Ureter (tissue), 1 donor: ENCODE data around the gene MT1A. TPM values are rescaled to one million over a fixed set of nuclear protein-coding genes. Genes with fewer than 3 reads are reported as not detected.

Experiments
- DNase-seq: peaks from one replicate; pipeline ENCODE4 v3.0.0-alpha.2; 2020; ENCODE audit warnings: low spot score
- total RNA-seq: library from RNA; stranded (reverse); gene quantifications from one replicate; pipeline ENCODE4 v1.2.4, GENCODE V29; 2023
- donor health status: DM: yes; HTN: yes; CAD: no.

MT1A gene
- total RNA-seq, 1 donor from 2014 or later, result 22.3 TPM

GRCh38 chr16:56679078-56679730, 40.7 kb downstream of the MT1A start:
- DNase-seq, result no peak

GRCh38 chr16:56679818-56680217, 41.4 kb downstream of the MT1A start:
- DNase-seq, result no peak

GRCh38 chr16:56681939-56682702, 43.7 kb downstream of the MT1A start, which contains the start of gene MT1X:
MT1X (plus strand) TSS chr16:56682470; CDS start chr16:56682541, 71 bp downstream.
- peak; percentile 93 for DNase-seq

GRCh38 chr16:56682703-56683397, 44.4 kb downstream of the MT1A start:
- no peak for DNase-seq

- DNase-seq, result no peak
These were observed 45.1 kb downstream of the MT1A start for GRCh38 chr16:56683424-56684172.

- no peak for DNase-seq
These were observed 45.9 kb downstream of the MT1A start for GRCh38 chr16:56684256-56684925.

- no peak for DNase-seq
These were observed 46.6 kb downstream of the MT1A start for GRCh38 chr16:56684926-56685590.

- no peak for DNase-seq
These were observed 48.3 kb downstream of the MT1A start for GRCh38 chr16:56686758-56687157.

- DNase-seq, result no peak
These were observed 50.3 kb downstream of the MT1A start for GRCh38 chr16:56688762-56689161.

GRCh38 chr16:56689171-56689570, 50.7 kb downstream of the MT1A start:
- DNase-seq, result no peak

Other genes with a start within 250 kb of the MT1A start
- gene AMFR, start 213.1 kb upstream of the MT1A start, total RNA-seq, result 97.2 TPM
- 128 TPM for gene NUDT21, start 187.3 kb upstream of the MT1A start, total RNA-seq
- 44.3 TPM for gene OGFOD1, start 187.1 kb upstream of the MT1A start, total RNA-seq
- gene BBS2, start 118.6 kb upstream of the MT1A start, total RNA-seq, result 62.6 TPM
- not detected for gene MT4, start 73.6 kb upstream of the MT1A start, total RNA-seq
- gene MT3, start 49.1 kb upstream of the MT1A start, total RNA-seq, result 1.5 TPM
- gene MT2A, start 30.1 kb upstream of the MT1A start, total RNA-seq, result 113 TPM
- 98.7 TPM for gene MT1E, start 12.9 kb upstream of the MT1A start, total RNA-seq
- 18.8 TPM for gene MT1M, start 6.0 kb upstream of the MT1A start, total RNA-seq
- gene MT1B, start 13.2 kb downstream of the MT1A start, total RNA-seq, result not detected
- gene MT1F, start 19.3 kb downstream of the MT1A start, total RNA-seq, result 8.7 TPM
- 2.9 TPM for gene MT1G, start 29.4 kb downstream of the MT1A start, total RNA-seq
- not detected for gene MT1H, start 31.1 kb downstream of the MT1A start, total RNA-seq
- 110 TPM for gene MT1X, start 43.8 kb downstream of the MT1A start, total RNA-seq
- 69.1 TPM for gene NUP93, start 91.5 kb downstream of the MT1A start, total RNA-seq
- gene SLC12A3, start 226.5 kb downstream of the MT1A start, total RNA-seq, result not detected